SU-DHL-6 (cell line): ENCODE results near the gene ATP4A.

Experiments
- H2AFZ ChIP-seq: fragments of 200-600 bp; sonication (generic); 2 replicates; pipeline ENCODE4 v1.6.1; 2014; ENCODE audit warnings: low read depth, mild to moderate bottlenecking, moderate library complexity, mixed read lengths, antibody characterized with exemption, low read length; ENCODE audit not compliant: severe bottlenecking
- H3F3A ChIP-seq: fragments of 200-600 bp; shearing (Covaris generic); 2 replicates; pipeline ENCODE4 v1.6.0; 2016; ENCODE audit warnings: antibody characterized with exemption, mild to moderate bottlenecking; ENCODE audit not compliant: insufficient read depth
- H3K27ac ChIP-seq: fragments of 200-600 bp; sonication (generic); 2 replicates; pipeline ENCODE4 v1.5.1; 2016; ENCODE audit warnings: low read depth, mild to moderate bottlenecking, low read length, moderate library complexity, mixed read lengths
- H3K27me3 ChIP-seq: fragments of 200-600 bp; sonication (generic), shearing (Covaris generic); 2 replicates; pipeline ENCODE4 v1.6.0; 2014; ENCODE audit warnings: mild to moderate bottlenecking, low read length
- H3K36me3 ChIP-seq: fragments of 200-600 bp; sonication (generic); 2 replicates; pipeline ENCODE4 v1.6.1; 2014; ENCODE audit warnings: mild to moderate bottlenecking, low read length, mixed read lengths
- H3K4me2 ChIP-seq: fragments of 300-600, 200-600 bp; shearing (Covaris generic), sonication (generic); 2 replicates; pipeline ENCODE4 v1.6.0; 2014; ENCODE audit warnings: low read length, low read depth, mild to moderate bottlenecking; ENCODE audit not compliant: poor library complexity, severe bottlenecking
- H3K4me3 ChIP-seq: fragments of 200-600 bp; sonication (generic); 2 replicates; pipeline ENCODE4 v1.5.1; 2014; ENCODE audit warnings: antibody characterized with exemption, low read length, mild to moderate bottlenecking, mixed read lengths; ENCODE audit not compliant: insufficient read depth, poor library complexity, severe bottlenecking
- H3K79me2 ChIP-seq: fragments of 200-600 bp; sonication (generic); 2 replicates; pipeline ENCODE4 v1.6.1; 2014; ENCODE audit warnings: mild to moderate bottlenecking, low read length, moderate library complexity; ENCODE audit not compliant: insufficient read depth
- H3K9ac ChIP-seq: fragments of 200-600 bp; sonication (generic); 2 replicates; pipeline ENCODE4 v1.7.0; 2014; ENCODE audit warnings: mild to moderate bottlenecking, low read length
- H3K9me2 ChIP-seq: fragments of 200-600 bp; sonication (generic); replicated peaks from 2 replicates; pipeline ENCODE4 v1.6.1; 2014; ENCODE audit warnings: low read length; ENCODE audit not compliant: insufficient read depth
- H3K9me3 ChIP-seq: fragments of 200-600 bp; sonication (generic); 2 replicates; pipeline ENCODE4 v1.6.1; 2014; ENCODE audit warnings: low read length, mixed read lengths; ENCODE audit not compliant: insufficient read depth
- H4K20me1 ChIP-seq: fragments of 200-600 bp; sonication (generic); 2 replicates; pipeline ENCODE4 v1.6.1; 2014; ENCODE audit warnings: low read depth, mild to moderate bottlenecking, antibody characterized with exemption, low read length, moderate library complexity, mixed read lengths
- EZH2phosphoT487 ChIP-seq: fragments of 200-600 bp; sonication (generic), shearing (Covaris generic); conservative IDR thresholded peaks from 2 replicates; pipeline ENCODE4 v1.6.1; 2018; ENCODE audit warnings: mild to moderate bottlenecking, antibody characterized with exemption, low read length, moderate library complexity, mixed read lengths
- TF ChIP-seq, protein P1 (sequence below): fragments of 200-600 bp; sonication (generic); IDR thresholded peaks from one replicate; pipeline ENCODE4 v1.5.1; 2017; ENCODE audit warnings: antibody characterized with exemption, mild to moderate bottlenecking, low read length, moderate library complexity; ENCODE audit not compliant: insufficient read depth, poor library complexity, severe bottlenecking

ATP4A gene

DNA sequence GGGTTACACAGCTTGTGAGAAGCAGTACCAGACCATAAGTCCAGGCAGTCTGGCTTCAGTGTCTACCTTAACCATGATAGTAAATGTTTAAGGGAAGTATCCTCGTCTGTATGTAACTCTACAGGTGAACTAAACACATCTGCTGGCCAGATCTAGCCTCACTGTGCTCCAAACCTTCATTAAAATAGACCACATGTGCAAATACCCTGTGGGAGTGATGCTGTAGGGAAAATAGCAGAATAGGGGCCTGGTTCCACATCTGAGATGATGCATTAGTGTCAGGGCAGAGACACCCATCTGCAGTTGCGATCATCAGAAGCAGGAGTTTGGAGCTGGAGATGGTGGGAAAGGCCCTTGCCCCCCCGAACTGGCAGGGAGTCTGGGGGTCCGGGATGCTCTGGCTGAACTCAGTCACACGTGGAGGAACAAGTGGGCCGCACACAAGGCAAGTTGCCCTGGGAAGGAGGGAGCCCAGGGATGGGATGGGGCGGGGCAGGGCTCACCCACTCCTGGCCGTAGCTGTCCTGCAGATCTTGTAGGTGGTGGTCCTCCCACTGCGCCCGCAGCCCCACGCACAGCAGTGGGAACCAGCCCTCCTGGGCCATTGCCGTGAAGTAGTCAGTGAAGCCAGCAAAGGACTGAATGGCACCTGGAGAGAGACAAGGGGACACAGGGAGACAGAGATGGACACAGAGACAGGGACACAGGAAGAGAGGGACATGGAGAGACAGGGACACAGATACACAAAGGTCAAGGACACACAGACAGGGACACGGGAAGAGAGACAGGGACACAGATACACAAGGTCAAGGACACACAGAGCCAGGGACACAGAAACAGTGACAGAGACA lies 10.7 kb downstream of the ATP4A start:
- H3F3A ChIP-seq = no peaks in the 10 kb centered on the region
- no peaks in the 10 kb centered on the region for H3K27me3 ChIP-seq
- H3K9ac ChIP-seq = no peak overlapping the region
- H3K4me2 ChIP-seq = no peak overlapping the region
- H3K9me3 ChIP-seq = no peaks in the 10 kb centered on the region
- H3K4me3 ChIP-seq = no peak overlapping the region
- no peaks in the 10 kb centered on the region for H3K36me3 ChIP-seq
- H2AFZ ChIP-seq = no peak overlapping the region
- no peaks in the 10 kb centered on the region for H3K79me2 ChIP-seq
- no peaks in the 10 kb centered on the region for H4K20me1 ChIP-seq
- H3K9me2 ChIP-seq = no peaks in the 10 kb centered on the region
- TF ChIP-seq EZH2phosphoT487 = no peak
- TF ChIP-seq, protein P1, sequence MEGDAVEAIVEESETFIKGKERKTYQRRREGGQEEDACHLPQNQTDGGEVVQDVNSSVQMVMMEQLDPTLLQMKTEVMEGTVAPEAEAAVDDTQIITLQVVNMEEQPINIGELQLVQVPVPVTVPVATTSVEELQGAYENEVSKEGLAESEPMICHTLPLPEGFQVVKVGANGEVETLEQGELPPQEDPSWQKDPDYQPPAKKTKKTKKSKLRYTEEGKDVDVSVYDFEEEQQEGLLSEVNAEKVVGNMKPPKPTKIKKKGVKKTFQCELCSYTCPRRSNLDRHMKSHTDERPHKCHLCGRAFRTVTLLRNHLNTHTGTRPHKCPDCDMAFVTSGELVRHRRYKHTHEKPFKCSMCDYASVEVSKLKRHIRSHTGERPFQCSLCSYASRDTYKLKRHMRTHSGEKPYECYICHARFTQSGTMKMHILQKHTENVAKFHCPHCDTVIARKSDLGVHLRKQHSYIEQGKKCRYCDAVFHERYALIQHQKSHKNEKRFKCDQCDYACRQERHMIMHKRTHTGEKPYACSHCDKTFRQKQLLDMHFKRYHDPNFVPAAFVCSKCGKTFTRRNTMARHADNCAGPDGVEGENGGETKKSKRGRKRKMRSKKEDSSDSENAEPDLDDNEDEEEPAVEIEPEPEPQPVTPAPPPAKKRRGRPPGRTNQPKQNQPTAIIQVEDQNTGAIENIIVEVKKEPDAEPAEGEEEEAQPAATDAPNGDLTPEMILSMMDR = no peak
- H3K27ac ChIP-seq = no peak overlapping the region

DNA sequence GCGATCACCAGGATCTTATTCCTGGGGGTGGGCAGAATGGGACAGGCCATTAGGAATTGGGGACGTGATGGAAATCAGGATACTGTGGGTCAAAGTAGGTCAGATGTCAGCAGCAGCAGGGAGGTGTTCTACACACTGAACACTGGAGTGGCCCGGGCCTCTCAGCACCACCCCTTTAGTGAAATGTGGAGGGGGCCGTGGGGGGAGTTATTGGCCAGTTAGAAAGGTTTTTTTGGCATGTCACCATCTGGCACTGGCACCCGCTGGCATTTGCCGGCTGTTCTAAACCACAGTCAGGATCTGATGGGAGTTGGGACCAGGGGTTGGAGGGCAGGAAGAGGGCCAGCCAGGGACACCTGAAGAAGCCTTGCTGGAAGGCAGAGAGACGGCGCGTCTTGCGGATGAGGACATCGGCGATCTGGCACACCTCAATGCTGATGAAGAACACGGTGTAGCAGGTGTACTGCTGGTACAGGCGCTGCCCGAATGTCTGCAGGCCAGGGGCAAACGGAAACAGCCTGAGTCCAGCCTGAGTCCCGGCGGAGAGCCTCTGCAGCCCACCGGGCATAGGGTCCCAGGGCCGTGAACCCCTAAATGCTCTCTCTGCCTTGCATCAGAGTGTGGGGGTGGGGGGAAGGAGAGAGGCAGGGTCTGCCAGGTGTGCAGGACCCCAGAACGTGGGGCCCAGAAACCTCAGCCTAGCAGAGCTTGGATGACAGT lies 12.2 kb downstream of the ATP4A start:
- Histone ChIP-seq H3K27ac (no peak overlapping the region), H4K20me1 (no peaks in the 10 kb centered on the region), H3K9me3 (no peaks in the 10 kb centered on the region), H3K36me3 (no peaks in the 10 kb centered on the region), H3K9me2 (no peaks in the 10 kb centered on the region), H3K4me2 (no peak overlapping the region), H2AFZ (no peak overlapping the region), H3F3A (no peaks in the 10 kb centered on the region), H3K4me3 (no peak overlapping the region), H3K27me3 (no peaks in the 10 kb centered on the region), H3K9ac (no peak overlapping the region), H3K79me2 (0 out of 2 replicates have a peak, but pooled peaks cover 3% of the 10 kb centered on the region)
- no peak for TF ChIP-seq EZH2phosphoT487
- TF ChIP-seq, protein P1 = no peak

DNA sequence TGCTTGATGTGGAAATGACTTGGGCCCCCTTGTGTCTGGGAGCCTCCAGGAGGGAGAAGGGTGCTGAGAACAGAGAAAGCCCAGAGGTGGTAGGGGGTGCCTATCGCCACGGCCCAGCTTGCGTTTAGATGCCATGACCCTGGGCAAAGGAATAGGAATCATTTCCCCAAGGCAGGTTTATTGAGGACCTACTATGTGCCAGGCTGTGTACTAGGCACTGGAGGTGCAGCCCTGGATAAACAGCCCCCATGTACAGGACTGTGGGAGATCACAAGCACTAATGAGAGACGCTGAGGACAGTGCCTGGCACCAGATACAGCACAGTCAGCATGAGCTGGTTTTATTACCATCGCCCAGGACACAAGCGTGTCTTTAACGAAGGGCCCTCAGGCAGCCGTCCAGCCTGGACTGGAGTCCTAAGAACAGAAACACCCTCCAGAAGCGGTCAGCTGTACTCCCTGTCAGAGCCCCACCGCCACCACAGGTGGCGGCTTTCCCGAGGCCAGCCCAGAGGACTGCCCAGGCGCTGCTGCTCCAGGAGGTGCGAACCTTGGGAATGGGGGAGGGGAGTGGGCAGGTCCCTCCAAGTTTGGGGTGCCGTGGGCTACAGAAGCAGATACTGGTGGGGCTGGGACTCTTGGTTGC lies 13.5 kb downstream of the ATP4A start:
- Histone ChIP-seq H3K27me3 (no peaks in the 10 kb centered on the region), H3K27ac (no peak overlapping the region), H3K9me2 (no peaks in the 10 kb centered on the region), H3K79me2 (peaks cover 12% of the 10 kb centered on the region; the same call in 1 of the 2 replicates), H3K4me3 (no peak overlapping the region), H3K9me3 (no peaks in the 10 kb centered on the region), H2AFZ (no peak overlapping the region), H3K9ac (no peak overlapping the region), H3F3A (no peaks in the 10 kb centered on the region), H3K36me3 (no peaks in the 10 kb centered on the region), H4K20me1 (no peaks in the 10 kb centered on the region), H3K4me2 (no peak overlapping the region)
- no peak for TF ChIP-seq EZH2phosphoT487
- TF ChIP-seq, protein P1 = no peak
